ENCODE measurements around the gene ELF1.

Gene ELF1

GRCh38 chr13:41019011-41019487 is at the start of gene ELF1:
Gene ELF1 (minus strand): TSS chr13:41019316. CDS start chr13:40982054, 37,262 bp downstream.
- peak; percentile 17 for DNase-seq (ENCODE audit: low spot score)

- DNase-seq (ENCODE audit: low spot score), result no peak
These were observed 46.0 kb upstream of the ELF1 start for GRCh38 chr13:41065078-41065477.

GRCh38 chr13:41064493-41064892 is 45.4 kb upstream of the ELF1 start:
- DNase-seq (ENCODE audit: low spot score), result no peak

- DNase-seq (ENCODE audit: low spot score), result no peak
These were observed 43.1 kb upstream of the ELF1 start for GRCh38 chr13:41061914-41062837.

GRCh38 chr13:41061075-41061913 is 42.2 kb upstream of the ELF1 start, which contains the start of gene WBP4:
Gene WBP4 (plus strand): TSS chr13:41061509. CDS start chr13:41061674, 165 bp downstream.
- DNase-seq (ENCODE audit: low spot score), result peak; percentile 87

GRCh38 chr13:41060724-41061074 is 41.6 kb upstream of the ELF1 start:
- peak; percentile 75 for DNase-seq (ENCODE audit: low spot score)

GRCh38 chr13:41060082-41060723 is 41.1 kb upstream of the ELF1 start:
- DNase-seq (ENCODE audit: low spot score), result peak; percentile 88

GRCh38 chr13:41059456-41060081 is 40.5 kb upstream of the ELF1 start:
- peak; percentile 11 for DNase-seq (ENCODE audit: low spot score)

GRCh38 chr13:41058295-41059070 is 39.4 kb upstream of the ELF1 start:
- no peak for DNase-seq (ENCODE audit: low spot score)

GRCh38 chr13:41056826-41057711 is 38.0 kb upstream of the ELF1 start:
- no peak for DNase-seq (ENCODE audit: low spot score)

GRCh38 chr13:41056194-41056593 is 37.1 kb upstream of the ELF1 start:
- DNase-seq (ENCODE audit: low spot score), result no peak

GRCh38 chr13:41054919-41055619 is 36.0 kb upstream of the ELF1 start:
- no peak for DNase-seq (ENCODE audit: low spot score)

- peak; percentile 38 for DNase-seq (ENCODE audit: low spot score)
These were observed 35.2 kb upstream of the ELF1 start for GRCh38 chr13:41054212-41054877.

GRCh38 chr13:41053384-41053826 is 34.3 kb upstream of the ELF1 start:
- DNase-seq (ENCODE audit: low spot score), result no peak

- no peak for DNase-seq (ENCODE audit: low spot score)
These were observed 33.3 kb upstream of the ELF1 start for GRCh38 chr13:41052441-41052840.

- no peak for DNase-seq (ENCODE audit: low spot score)
These were observed 30.6 kb upstream of the ELF1 start for GRCh38 chr13:41049480-41050440.

GRCh38 chr13:41048640-41049039 is 29.5 kb upstream of the ELF1 start:
- DNase-seq (ENCODE audit: low spot score), result no peak

All from D341Med (cell line).